Lower leg skin (tissue), 3 donors: ENCODE data around the gene SEMA7A.

Experiments
- POLR2A ChIP-seq, 2 donors: fragments of 450-650 bp; IDR thresholded peaks; one replicate each; pipeline ENCODE4 v1.6.1; 2016 to 2017; ENCODE audit warnings: antibody characterized with exemption in 2 of 2, mild to moderate bottlenecking in 1 of 2, moderate library complexity in 1 of 2
- TF ChIP-seq, protein P1 (sequence below), 3 donors: fragments of 450-650 bp; IDR thresholded peaks; one replicate each; pipeline ENCODE4 v1.5.1; 2016; ENCODE audit warnings: antibody characterized with exemption in 3 of 3, mild to moderate bottlenecking in 3 of 3, moderate library complexity in 2 of 3

DNA sequence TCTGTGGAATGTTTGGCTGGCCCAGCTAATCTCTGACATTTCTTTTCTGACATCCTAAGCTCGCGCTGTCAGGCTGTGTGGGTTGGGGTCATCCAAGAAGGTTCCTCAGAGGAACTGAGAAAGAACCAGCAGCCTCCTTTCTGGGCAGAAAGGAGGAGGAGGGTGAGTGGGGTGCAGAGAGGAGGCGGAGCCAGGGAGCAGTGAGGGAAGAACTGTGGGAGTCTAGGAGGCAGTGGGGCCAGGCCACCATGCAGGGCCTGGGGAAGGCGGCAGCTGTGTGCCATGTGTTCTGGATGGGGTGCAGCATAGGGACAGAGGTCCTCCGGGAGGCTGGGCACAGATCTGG, 5.3 kb downstream of the SEMA7A start:
- TF ChIP-seq, protein P1, sequence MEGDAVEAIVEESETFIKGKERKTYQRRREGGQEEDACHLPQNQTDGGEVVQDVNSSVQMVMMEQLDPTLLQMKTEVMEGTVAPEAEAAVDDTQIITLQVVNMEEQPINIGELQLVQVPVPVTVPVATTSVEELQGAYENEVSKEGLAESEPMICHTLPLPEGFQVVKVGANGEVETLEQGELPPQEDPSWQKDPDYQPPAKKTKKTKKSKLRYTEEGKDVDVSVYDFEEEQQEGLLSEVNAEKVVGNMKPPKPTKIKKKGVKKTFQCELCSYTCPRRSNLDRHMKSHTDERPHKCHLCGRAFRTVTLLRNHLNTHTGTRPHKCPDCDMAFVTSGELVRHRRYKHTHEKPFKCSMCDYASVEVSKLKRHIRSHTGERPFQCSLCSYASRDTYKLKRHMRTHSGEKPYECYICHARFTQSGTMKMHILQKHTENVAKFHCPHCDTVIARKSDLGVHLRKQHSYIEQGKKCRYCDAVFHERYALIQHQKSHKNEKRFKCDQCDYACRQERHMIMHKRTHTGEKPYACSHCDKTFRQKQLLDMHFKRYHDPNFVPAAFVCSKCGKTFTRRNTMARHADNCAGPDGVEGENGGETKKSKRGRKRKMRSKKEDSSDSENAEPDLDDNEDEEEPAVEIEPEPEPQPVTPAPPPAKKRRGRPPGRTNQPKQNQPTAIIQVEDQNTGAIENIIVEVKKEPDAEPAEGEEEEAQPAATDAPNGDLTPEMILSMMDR (IDR thresholded peaks at IDR 0.05), result no peak
- TF ChIP-seq POLR2A (IDR thresholded peaks at IDR 0.05), result no peak
